ENCODE data around the gene MCM8.

MCM8 gene

GRCh38 chr20:5949943-5950270 is 545 bp upstream of the MCM8 start:
- no peak for DNase-seq

DNA sequence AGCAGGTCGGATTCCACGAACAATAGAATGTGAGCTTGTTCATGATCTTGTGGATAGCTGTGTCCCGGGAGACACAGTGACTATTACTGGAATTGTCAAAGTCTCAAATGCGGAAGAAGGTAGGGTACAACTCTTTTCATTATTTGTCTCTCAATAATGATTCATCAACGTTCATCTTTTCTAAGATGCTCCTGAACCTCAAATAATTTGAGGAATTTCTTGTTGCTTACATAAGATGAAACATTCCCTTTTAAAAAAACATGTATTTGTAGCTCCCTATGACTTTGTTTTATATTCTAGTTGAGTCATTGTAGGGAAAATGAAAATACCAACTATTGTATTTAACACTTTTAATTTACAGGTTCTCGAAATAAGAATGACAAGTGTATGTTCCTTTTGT is 17.0 kb downstream of the MCM8 start:
- DNase-seq = no peak

DNA sequence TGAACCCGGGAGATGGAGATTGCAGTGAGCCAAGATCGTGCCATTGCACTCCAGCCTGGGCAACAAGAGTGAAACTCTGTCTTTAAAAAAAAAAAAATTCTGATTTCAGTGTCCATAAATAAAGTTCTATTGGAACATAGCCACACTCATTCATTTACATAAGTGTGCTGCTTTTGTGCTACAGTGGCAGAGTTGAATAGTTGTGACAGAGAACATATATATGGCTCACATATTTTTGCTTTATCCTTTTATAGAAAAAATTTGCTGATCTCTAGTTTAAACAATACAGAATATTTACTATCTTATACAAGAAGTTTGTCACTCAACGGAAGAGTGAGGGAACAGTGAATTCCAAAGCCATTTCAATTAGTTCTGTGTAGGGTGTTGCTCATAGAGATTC is 18.0 kb downstream of the MCM8 start:
- DNase-seq = no peak

DNA sequence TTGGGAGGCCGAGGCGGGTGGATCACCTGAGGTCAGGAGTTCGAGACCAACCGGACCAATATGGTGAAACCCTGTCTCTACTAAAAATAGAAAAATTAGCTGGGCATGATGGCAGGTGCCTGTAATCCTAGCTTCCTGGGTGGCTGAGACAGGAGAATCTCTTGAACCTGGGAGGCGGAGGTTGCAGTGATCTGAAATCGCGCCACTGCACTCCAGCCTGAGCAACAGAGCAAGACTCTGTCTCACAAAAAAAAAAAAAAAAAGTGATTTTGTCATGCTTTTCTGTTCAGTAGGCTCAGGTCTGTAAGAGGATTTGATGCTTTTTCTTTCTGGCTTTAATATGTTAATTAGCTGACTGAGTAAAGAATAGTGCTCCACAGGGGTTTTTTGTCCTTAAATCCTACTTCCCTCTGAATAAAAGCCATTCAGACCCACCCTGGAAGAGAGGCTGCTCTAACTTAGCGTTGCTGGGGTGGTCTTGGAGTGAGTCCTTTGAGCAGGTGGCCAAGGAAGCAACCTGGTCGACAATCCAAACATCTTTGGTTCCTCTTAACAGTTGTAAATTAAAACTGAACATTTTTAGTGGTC is 19.0 kb downstream of the MCM8 start:
- no peak for DNase-seq

- DNase-seq = no peak
Observed at GRCh38 chr20:5969940-5970339, 19.5 kb downstream of the MCM8 start.

- no peak for DNase-seq
Observed at GRCh38 chr20:5970381-5970780, 19.9 kb downstream of the MCM8 start.

DNA sequence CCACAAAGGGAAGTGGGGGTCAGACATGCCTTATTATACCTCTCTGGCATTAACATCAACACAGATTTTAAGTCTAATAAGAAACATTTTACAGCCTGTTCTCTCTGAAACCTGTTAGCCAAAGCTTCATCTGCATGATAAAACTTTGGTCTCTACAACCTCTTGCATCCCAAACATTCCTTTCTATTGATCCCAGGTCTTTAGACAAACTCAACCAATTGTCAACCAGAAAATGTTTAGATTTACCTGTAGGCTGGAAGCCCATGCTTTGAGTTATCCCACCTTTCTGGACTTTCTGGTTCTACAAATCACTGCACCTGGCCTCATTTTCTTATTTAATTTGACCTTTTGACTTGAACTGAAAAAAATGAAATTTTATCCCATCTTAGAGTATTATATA is 20.8 kb downstream of the MCM8 start:
- no peak for DNase-seq

DNA sequence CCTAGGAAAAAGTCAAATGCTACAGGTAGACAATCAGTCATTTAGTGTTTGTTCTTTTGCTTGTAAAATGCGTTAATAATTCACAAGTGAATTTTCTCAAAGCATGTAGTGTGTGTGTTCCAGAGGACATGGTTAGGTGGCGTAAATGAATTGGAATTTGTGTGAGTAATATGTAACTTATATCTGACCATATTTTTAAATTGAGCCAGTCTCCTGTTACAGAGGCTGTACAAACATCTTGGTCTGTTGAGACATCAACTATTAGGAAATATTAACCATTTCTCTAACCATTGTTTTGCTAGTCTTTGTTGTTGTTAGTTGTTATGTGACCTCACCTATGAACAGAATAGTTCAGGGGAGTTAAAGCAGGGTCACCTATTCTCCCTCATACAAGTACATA is 22.7 kb downstream of the MCM8 start:
- no peak for DNase-seq

GRCh38 chr20:5973971-5974370 is 23.5 kb downstream of the MCM8 start:
- no peak for DNase-seq

DNA sequence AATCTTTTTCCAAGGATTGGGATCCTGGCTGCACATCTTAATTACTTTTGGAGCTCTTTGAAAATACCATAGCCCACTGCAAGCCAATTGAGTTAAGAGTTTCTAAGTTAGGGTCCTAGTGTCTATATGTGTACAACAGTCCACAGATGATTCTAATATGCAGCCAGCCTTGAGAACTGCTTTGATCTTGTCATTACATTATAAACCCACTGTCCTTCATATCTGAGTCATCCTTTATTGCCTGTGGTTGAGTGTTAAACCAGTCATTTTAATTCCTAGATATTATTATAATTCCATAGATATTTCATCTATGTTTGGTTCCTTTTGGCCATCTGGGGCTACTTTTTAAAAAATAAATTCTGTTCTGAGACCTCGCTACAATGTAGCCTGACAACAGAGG is 24.1 kb downstream of the MCM8 start:
- DNase-seq = no peak

DNA sequence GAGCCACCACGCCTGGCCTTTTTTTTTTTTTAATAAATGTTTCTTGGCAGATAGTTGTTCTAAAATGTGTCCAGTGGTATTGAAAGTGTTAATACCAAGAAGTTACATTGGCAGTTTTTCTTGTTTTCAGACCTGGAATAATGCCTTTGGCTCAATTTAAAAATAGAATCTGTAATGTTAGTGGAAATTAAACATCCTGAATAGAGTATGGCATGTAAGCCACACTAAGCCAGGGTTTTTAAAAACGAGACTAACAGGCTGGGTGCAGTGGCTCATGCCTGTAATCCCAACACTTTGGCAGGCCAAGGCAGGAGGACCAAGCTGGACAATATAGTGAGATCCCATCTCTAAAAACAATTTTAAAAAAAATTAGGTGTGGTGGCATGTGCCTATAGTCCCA is 25.3 kb downstream of the MCM8 start:
- DNase-seq = no peak

DNA sequence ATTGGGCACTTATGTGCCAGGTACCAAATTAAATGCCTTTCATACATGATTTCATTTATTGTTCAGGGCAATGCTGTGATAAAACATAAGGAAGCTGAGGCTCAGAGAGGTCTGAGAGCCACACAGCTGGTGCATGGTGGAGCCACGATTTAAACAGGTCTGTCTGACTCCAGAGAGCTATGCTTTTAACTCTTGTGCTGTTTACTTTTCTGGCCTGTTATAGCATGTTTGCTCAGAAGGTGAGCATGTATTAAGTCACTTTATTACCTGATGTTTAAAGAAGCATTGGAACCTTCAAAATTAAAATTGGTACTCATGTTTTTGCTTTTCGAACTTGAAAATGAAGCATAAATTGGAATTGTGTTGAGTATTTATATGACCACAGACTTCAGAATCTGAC is 26.8 kb downstream of the MCM8 start:
- no peak for DNase-seq

DNA sequence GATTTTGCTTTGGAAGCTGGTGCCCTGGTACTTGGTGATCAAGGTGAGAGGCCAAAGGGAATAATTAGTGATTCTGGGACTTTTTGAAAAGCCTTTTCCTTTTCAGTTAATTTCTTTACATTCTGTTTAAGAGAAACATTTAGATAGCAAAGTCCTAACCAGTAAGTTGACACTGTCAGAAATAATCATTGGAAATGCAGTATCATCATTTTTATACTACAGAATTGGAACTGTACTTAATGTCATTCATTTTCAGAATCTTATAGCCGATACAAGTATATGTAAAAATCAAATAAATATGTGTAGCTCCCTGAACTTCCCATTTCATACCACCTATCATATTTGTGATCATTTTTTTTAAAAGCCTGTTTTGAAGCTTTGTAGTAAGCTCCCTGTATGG is 27.5 kb downstream of the MCM8 start:
- DNase-seq = no peak

GRCh38 chr20:5979801-5980200 is 29.3 kb downstream of the MCM8 start:
- no peak for DNase-seq

DNA sequence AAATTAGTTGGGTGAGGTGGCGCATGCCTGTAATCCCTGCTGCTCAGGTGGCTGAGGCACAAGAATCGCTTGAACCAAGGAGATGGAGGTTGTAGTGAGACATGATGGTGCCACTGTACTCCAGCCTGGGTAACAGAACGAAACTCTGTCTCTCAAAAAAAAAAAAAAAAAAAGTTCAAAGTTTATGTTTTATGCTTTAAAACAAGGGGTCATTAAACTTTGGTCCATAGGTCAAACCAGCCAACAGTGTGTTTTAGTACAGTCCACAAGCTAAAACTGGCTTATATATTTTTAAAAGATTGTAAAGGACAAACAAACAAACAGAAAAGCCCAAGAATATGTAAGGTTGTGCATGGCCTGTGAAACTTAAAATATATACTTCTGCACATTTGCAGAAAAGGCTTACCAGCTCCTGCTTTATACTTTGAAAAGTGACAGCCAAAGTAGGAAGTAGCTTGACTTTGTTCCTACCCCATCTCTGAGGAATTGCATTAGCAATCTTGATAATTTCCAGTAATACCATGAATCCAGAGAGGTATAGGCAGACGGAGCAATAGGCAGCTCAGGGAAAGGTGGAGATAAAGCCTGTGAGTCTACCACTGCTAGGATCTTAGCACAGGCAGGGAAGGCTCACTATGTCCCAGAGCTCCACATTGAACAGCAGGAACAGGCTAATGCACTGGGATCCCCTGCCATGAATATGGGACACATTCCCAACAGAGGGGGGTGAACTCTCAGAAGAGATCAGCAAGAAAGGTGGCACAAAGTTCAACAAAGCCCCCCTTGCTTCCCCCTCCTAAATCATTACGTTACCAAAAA is 30.5 kb downstream of the MCM8 start:
- DNase-seq = no peak

GRCh38 chr20:5987383-5987782 is 36.9 kb downstream of the MCM8 start:
- DNase-seq = no peak

- no peak for DNase-seq
Observed at GRCh38 chr20:5989539-5989938, 39.1 kb downstream of the MCM8 start.

GRCh38 chr20:5990946-5991345 is 40.5 kb downstream of the MCM8 start:
- DNase-seq = no peak

DNA sequence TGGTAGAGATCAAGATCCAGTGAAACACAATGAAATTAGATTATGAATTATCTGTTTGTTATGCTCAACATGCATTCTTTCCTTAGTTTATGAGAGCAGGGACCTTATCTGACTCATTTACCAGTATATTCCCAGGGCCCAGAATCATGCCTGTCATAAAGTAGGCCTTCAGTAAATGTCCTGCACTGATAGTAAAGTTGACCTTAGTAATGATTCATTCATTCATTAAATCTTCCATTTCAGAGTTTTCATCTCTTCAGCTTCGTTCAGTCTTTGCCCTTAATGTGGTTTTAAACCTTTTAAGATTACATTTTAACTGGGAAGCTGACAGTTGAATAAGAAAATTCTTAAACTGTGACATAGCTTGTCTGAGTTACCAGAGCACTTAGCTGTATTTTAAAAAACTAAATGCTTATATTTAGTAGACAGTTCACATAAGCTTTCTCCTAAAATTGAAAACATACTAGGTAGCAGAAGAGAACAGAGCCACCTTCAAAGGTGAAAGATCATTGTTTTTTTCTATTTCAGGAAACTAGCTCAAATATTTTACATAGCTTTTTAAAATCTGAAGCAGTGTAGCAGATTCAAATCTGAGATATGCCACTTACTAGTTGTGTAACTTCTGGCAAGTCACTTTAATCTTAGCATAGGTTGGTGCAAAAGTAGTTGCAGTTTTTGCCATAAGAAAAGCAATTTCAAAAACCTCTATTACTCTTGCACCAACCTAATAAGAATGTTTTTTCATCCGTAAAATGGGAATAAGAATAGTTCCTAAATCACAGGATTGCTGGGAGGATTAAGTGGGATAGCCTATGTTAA is 41.4 kb downstream of the MCM8 start:
- no peak for DNase-seq

DNA sequence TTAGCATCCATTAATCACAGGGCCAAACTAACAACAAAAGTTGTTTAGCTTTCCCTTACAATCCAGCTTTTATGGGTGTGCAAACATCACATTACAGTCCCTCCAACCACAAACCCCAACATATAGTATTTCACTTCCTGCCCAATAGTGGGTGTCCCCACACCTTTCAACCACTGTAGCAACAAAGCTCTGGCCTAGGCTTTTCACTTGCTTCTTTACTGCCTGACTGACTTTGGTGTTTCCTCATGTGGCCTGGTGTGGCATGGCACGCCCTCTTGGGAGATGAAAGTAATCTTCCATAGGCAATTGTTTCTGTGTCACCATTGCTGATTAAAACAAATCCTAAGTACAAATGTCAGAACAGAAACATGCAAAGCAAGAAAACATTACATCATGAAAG is 46.3 kb downstream of the MCM8 start:
- peak; percentile 66 for DNase-seq

GRCh38 chr20:5999783-6000182 is 49.3 kb downstream of the MCM8 start:
- no peak for DNase-seq

DNA sequence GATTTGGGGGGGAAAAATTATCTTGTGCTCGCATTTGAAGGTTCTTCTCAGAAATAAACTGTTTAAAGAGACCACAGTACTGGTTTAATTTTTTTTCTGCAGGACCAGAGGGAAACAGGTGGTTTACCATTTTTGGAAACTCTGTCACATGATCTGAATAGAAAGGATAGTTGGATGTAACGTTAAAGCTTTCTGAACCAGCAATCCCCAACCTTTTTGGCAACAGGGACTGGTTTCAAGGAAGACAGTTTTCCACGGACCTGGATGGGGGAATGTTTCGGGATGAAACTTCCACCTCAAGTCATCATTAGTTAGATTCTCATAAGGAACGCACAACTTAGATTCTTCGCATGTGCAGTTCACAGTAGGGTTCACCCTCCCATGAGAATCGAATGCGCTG is 50.4 kb downstream of the MCM8 start:
- DNase-seq = no peak

- no peak for DNase-seq
Observed at GRCh38 chr20:6006603-6006949, 56.1 kb downstream of the MCM8 start.

- DNase-seq = no peak
Observed at GRCh38 chr20:6007094-6007528, 56.7 kb downstream of the MCM8 start.

Data from CD4-positive, alpha-beta T cell treated with Interleukin-12 subunit alpha and Interleukin-12 subunit beta, for 1 hour (primary cell).